ENCODE results near the gene DOK4.

Gene DOK4

GRCh38 chr16:57519796-57520360 lies 33.6 kb upstream of the DOK4 start:
- peak; percentile 77 for DNase-seq (ENCODE audit: low read depth)

- no peak for DNase-seq (ENCODE audit: low read depth)
Observed at GRCh38 chr16:57518922-57519321, 32.6 kb upstream of the DOK4 start.

GRCh38 chr16:57518520-57518919 lies 32.2 kb upstream of the DOK4 start:
- DNase-seq (ENCODE audit: low read depth) = no peak

GRCh38 chr16:57517397-57518367 lies 31.4 kb upstream of the DOK4 start:
- no peak for DNase-seq (ENCODE audit: low read depth)

- DNase-seq (ENCODE audit: low read depth) = no peak
Observed at GRCh38 chr16:57516773-57517172, 30.5 kb upstream of the DOK4 start.

- DNase-seq (ENCODE audit: low read depth) = no peak
Observed at GRCh38 chr16:57516176-57516725, 30.0 kb upstream of the DOK4 start.

GRCh38 chr16:57514791-57515600 lies 28.7 kb upstream of the DOK4 start:
- DNase-seq (ENCODE audit: low read depth) = no peak

- DNase-seq (ENCODE audit: low read depth) = no peak
Observed at GRCh38 chr16:57514371-57514770, 28.1 kb upstream of the DOK4 start.

- DNase-seq (ENCODE audit: low read depth) = no peak
Observed at GRCh38 chr16:57513371-57514102, 27.2 kb upstream of the DOK4 start.

GRCh38 chr16:57512296-57513001 lies 26.2 kb upstream of the DOK4 start:
- DNase-seq (ENCODE audit: low read depth) = no peak

GRCh38 chr16:57510016-57510871 lies 24.0 kb upstream of the DOK4 start:
- no peak for DNase-seq (ENCODE audit: low read depth)

GRCh38 chr16:57509231-57509923 lies 23.1 kb upstream of the DOK4 start:
- DNase-seq (ENCODE audit: low read depth) = no peak

GRCh38 chr16:57508035-57508425 lies 21.7 kb upstream of the DOK4 start:
- no peak for DNase-seq (ENCODE audit: low read depth)

GRCh38 chr16:57507136-57508034 lies 21.1 kb upstream of the DOK4 start:
- no peak for DNase-seq (ENCODE audit: low read depth)

- no peak for DNase-seq (ENCODE audit: low read depth)
Observed at GRCh38 chr16:57505169-57505568, 18.9 kb upstream of the DOK4 start.

GRCh38 chr16:57504491-57504890 lies 18.2 kb upstream of the DOK4 start:
- DNase-seq (ENCODE audit: low read depth) = no peak

- no peak for DNase-seq (ENCODE audit: low read depth)
Observed at GRCh38 chr16:57504001-57504400, 17.7 kb upstream of the DOK4 start.

- no peak for DNase-seq (ENCODE audit: low read depth)
Observed at GRCh38 chr16:57503366-57503765, 17.1 kb upstream of the DOK4 start.
